Measurements from ENCODE around the gene NCAPD3. TPM values are rescaled to one million over a fixed set of nuclear protein-coding genes. Genes with fewer than 3 reads are reported as not detected.
"Not testable (repeated sequence)": the region's sequence is repeated elsewhere in the genome, so short reads cannot be mapped to it uniquely, and the experiment has no call there.

NCAPD3 gene
- total RNA-seq, 2 experiments from 2014 or later: 94.6 to 100 TPM

GRCh38 chr11:134233729-134234179 is 10.0 kb upstream of the NCAPD3 start:
- ChIA-PET CTCF (interaction anchor here (1.2 to 1.8 kb wide), 2 partner anchors 8 to 26 kb away, joined by 3 to 4 read pairs; no protein-coding TSS in a partner anchor), POLR2A (no interaction called here)

- POLR2A ChIA-PET: no interaction called here
- CTCF ChIA-PET: no interaction called here
Observed at GRCh38 chr11:134231958-134232659, 8.3 kb upstream of the NCAPD3 start.

- POLR2A ChIA-PET: no interaction called here
- CTCF ChIA-PET: no interaction called here
Observed at GRCh38 chr11:134230339-134230738, 6.6 kb upstream of the NCAPD3 start.

GRCh38 chr11:134229126-134229790 is 5.5 kb upstream of the NCAPD3 start:
- CTCF ChIA-PET: interaction anchor here (1.0 kb wide), 1 partner anchor 48 kb away, joined by 3 read pairs; no protein-coding TSS in a partner anchor
- POLR2A ChIA-PET: interaction anchor here (0.6 to 1.2 kb wide), 3 partner anchors 20 to 47 kb away, joined by 3 to 4 read pairs (median 3); partner anchors contain the start of gene GLB1L3

- ChIA-PET CTCF (interaction anchor here (1.0 kb wide), 1 partner anchor 48 kb away, joined by 3 read pairs; no protein-coding TSS in a partner anchor), POLR2A (interaction anchor here (0.6 to 1.2 kb wide), 3 partner anchors 20 to 47 kb away, joined by 3 to 4 read pairs (median 3); partner anchors contain the start of gene GLB1L3)
Observed at GRCh38 chr11:134228625-134229024, 4.9 kb upstream of the NCAPD3 start.

GRCh38 chr11:134226806-134227325 is 3.1 kb upstream of the NCAPD3 start:
- ChIA-PET POLR2A (interaction anchor here (0.8 kb wide), 1 partner anchor 22 kb away, joined by 3 read pairs; no protein-coding TSS in a partner anchor), CTCF (no interaction called here)

- ChIA-PET CTCF (interaction anchor here (1.1 to 2.4 kb wide), 4 partner anchors 9 to 175 kb away, joined by 3 to 7 read pairs (median 4); partner anchors contain the start of gene GLB1L3), POLR2A (interaction anchor here (0.6 to 2.4 kb wide), 9 partner anchors 9 to 297 kb away, joined by 3 to 20 read pairs (median 3); partner anchors contain the start of genes ACAD8, GLB1L3 and THYN1)
Observed at GRCh38 chr11:134224710-134225664, 1.2 kb upstream of the NCAPD3 start.

- CTCF ChIA-PET: no interaction called here
- POLR2A ChIA-PET: interaction anchor here (1.1 to 2.4 kb wide), 4 partner anchors 14 to 53 kb away, joined by 3 to 20 read pairs (median 8); partner anchors contain the start of gene GLB1L3
Observed at GRCh38 chr11:134223121-134223520, 646 bp downstream of the NCAPD3 start.

- POLR2A ChIA-PET: interaction anchor here (1.0 kb wide), 1 partner anchor 8 kb away, joined by 3 read pairs; the partner anchor contains the start of gene VPS26B
- CTCF ChIA-PET: no interaction called here
Observed at GRCh38 chr11:134216816-134217215, 7.0 kb downstream of the NCAPD3 start.

GRCh38 chr11:134215836-134216235 is 7.9 kb downstream of the NCAPD3 start:
- ChIA-PET CTCF (no interaction called here), POLR2A (interaction anchor here (1.0 kb wide), 1 partner anchor 9 kb away, joined by 3 read pairs; the partner anchor contains the start of gene VPS26B)

- ChIA-PET POLR2A (interaction anchor here (0.6 kb wide), 1 partner anchor 371 kb away, joined by 4 read pairs; no protein-coding TSS in a partner anchor), CTCF (interaction anchor here (0.7 to 0.8 kb wide), 5 partner anchors 30 to 142 kb away, joined by 3 to 5 read pairs (median 5); no protein-coding TSS in a partner anchor)
Observed at GRCh38 chr11:134207538-134208239, 16.1 kb downstream of the NCAPD3 start.

GRCh38 chr11:134206185-134206584 is 17.6 kb downstream of the NCAPD3 start:
- POLR2A ChIA-PET: no interaction called here
- CTCF ChIA-PET: interaction anchor here (1.1 kb wide), 1 partner anchor 20 kb away, joined by 4 read pairs; no protein-coding TSS in a partner anchor

GRCh38 chr11:134205729-134206128 is 18.0 kb downstream of the NCAPD3 start:
- POLR2A ChIA-PET: no interaction called here
- CTCF ChIA-PET: interaction anchor here (1.1 kb wide), 1 partner anchor 19 kb away, joined by 4 read pairs; no protein-coding TSS in a partner anchor

- ChIA-PET POLR2A (interaction anchor here (0.7 kb wide), 1 partner anchor 41 kb away, joined by 4 read pairs; no protein-coding TSS in a partner anchor), CTCF (interaction anchor here (0.8 kb wide), 1 partner anchor 9 kb away, joined by 3 read pairs; no protein-coding TSS in a partner anchor)
Observed at GRCh38 chr11:134202661-134203060, 21.1 kb downstream of the NCAPD3 start.

- CTCF ChIA-PET: no interaction called here
- POLR2A ChIA-PET: no interaction called here
Observed at GRCh38 chr11:134200688-134201087, 23.1 kb downstream of the NCAPD3 start.

GRCh38 chr11:134199531-134199930 is 24.2 kb downstream of the NCAPD3 start:
- CTCF ChIA-PET: no interaction called here
- POLR2A ChIA-PET: no interaction called here

- POLR2A ChIA-PET: no interaction called here
- CTCF ChIA-PET: interaction anchor here (0.7 kb wide), 1 partner anchor 48 kb away, joined by 4 read pairs; no protein-coding TSS in a partner anchor
Observed at GRCh38 chr11:134196756-134197155, 27.0 kb downstream of the NCAPD3 start.

- POLR2A ChIA-PET, CTCF ChIA-PET: not testable (repeated sequence)
Observed at GRCh38 chr11:134188092-134188491, 35.7 kb downstream of the NCAPD3 start.
